B cell (primary cell): ENCODE data around the gene EMX1. TPM values are rescaled to one million over a fixed set of nuclear protein-coding genes. Genes with fewer than 3 reads are reported as not detected.

Experiments used
- ATAC-seq: fragments of 200-7000 bp; cut with Tn5 transposase; one replicate; pipeline ENCODE4 v1.10.0; 2021; ENCODE audit warnings: low read depth, mild to moderate bottlenecking, moderate number of reproducible peaks, moderate library complexity
- CTCF ChIA-PET: fragments of 350-600 bp; sonication (Branson Sonifier 250); formaldehyde crosslinking; loops from one replicate; lab custom pipeline; 2021; ENCODE audit warnings: antibody characterized with exemption, inconsistent platforms; lab: Charles Lee
- POLR2A ChIA-PET: fragments of 350-600 bp; sonication (Branson Sonifier 250); formaldehyde crosslinking; loops from one replicate; lab custom pipeline; 2021; ENCODE audit warnings: antibody characterized with exemption; lab: Charles Lee
- DNase-seq: peaks from one replicate; pipeline ENCODE4 v3.0.0; 2013
- H2AFZ ChIP-seq: 2 replicates; pipeline ENCODE4 v1.6.1; 2012; ENCODE audit warnings: mild to moderate bottlenecking, low read depth, low read length; ENCODE audit not compliant: insufficient read depth, poor library complexity, severe bottlenecking
- H3K27ac ChIP-seq, 2 donors: 1 replicate in 1 of 2; 2 replicates in 1 of 2; pipeline ENCODE4 v1.5.1; 2012 to 2013; ENCODE audit warnings: low read length in 2 of 2, mild to moderate bottlenecking in 2 of 2, moderate library complexity in 1 of 2
- H3K27me3 ChIP-seq, 4 experiments: fragments of 200-600 bp in 1 of 4; sonication (generic) in 1 of 4; replicated peaks in 1 of 4; 1 replicate in 2 of 4; 2 replicates in 2 of 4; pipeline versions ENCODE4 v1.6.1 to v1.7.0; 2013 to 2016; ENCODE audit warnings: low read length in 3 of 4, mild to moderate bottlenecking in 2 of 4, mixed read lengths in 1 of 4, moderate library complexity in 1 of 4; ENCODE audit not compliant: insufficient read depth in 4 of 4, control insufficient read depth in 3 of 4; ENCODE audit errors: control extremely low read depth in 1 of 4
- H3K36me3 ChIP-seq, 2 experiments: replicated peaks in 1 of 2; 1 replicate in 1 of 2; 2 replicates in 1 of 2; pipeline versions ENCODE4 v1.6.1 to v1.7.1; 2013; ENCODE audit warnings: low read length in 1 of 2; ENCODE audit not compliant: insufficient read depth in 2 of 2, control insufficient read depth in 1 of 2; ENCODE audit errors: control extremely low read depth in 1 of 2, extremely low read depth in 1 of 2
- H3K4me1 ChIP-seq, 2 donors: fragments of 200-600 bp in 1 of 2; sonication (generic) in 1 of 2; 1 replicate in 1 of 2; 2 replicates in 1 of 2; pipeline versions ENCODE4 v1.5.1 to v1.6.1; 2013 to 2017; ENCODE audit warnings: low read length in 2 of 2; ENCODE audit not compliant: control insufficient read depth in 2 of 2, insufficient read depth in 2 of 2
- H3K4me2 ChIP-seq: replicated peaks from 2 replicates; pipeline ENCODE3; 2012; ENCODE audit warnings: mild to moderate bottlenecking, low read depth, low read length; ENCODE audit not compliant: poor library complexity, severe bottlenecking
- H3K4me3 ChIP-seq, 5 experiments: fragments of 200-600 bp in 1 of 5; sonication (generic) in 1 of 5; 1 replicate in 3 of 5; 2 replicates in 2 of 5; pipeline versions ENCODE4 v1.5.1 to v1.7.0; 2011 to 2016; ENCODE audit warnings: low read length in 4 of 5, mild to moderate bottlenecking in 4 of 5, low read depth in 2 of 5, control low read depth in 1 of 5, moderate library complexity in 1 of 5; ENCODE audit not compliant: insufficient read depth in 1 of 5; ENCODE audit errors: control extremely low read depth in 1 of 5, extremely low read depth in 1 of 5
- H3K79me2 ChIP-seq: fragments of 200-600 bp; sonication (generic); one replicate; pipeline ENCODE4 v1.6.0; 2016; ENCODE audit warnings: low read length; ENCODE audit not compliant: control insufficient read depth, insufficient read depth
- H3K9ac ChIP-seq: fragments of 200-600 bp; sonication (generic); 2 replicates; pipeline ENCODE4 v1.6.1; 2017; ENCODE audit warnings: mild to moderate bottlenecking, low read length, moderate library complexity
- H3K9me3 ChIP-seq, 3 donors: one replicate each; pipeline versions ENCODE4 v1.6.1 to v1.7.1; 2013; ENCODE audit warnings: low read length in 2 of 3; ENCODE audit not compliant: control insufficient read depth in 2 of 3, insufficient read depth in 1 of 3; ENCODE audit errors: control extremely low read depth in 1 of 3
- H4K20me1 ChIP-seq: 2 replicates; pipeline ENCODE4 v1.6.0; 2012; ENCODE audit warnings: mild to moderate bottlenecking, low read length; ENCODE audit not compliant: insufficient read depth, control insufficient read depth, poor library complexity, severe bottlenecking
- H3K27ac Mint-ChIP-seq: one replicate; pipeline ENCODE4 v1.8.0; 2021; ENCODE audit warnings: mixed read lengths
- H3K27me3 Mint-ChIP-seq: one replicate; pipeline ENCODE4 v1.8.0; 2021; ENCODE audit warnings: mixed read lengths
- H3K4me1 Mint-ChIP-seq: one replicate; pipeline ENCODE4 v1.8.0; 2021; ENCODE audit warnings: mixed read lengths
- H3K4me3 Mint-ChIP-seq: one replicate; pipeline ENCODE4 v1.8.0; 2021; ENCODE audit warnings: mixed read lengths
- H3K9me3 Mint-ChIP-seq: one replicate; pipeline ENCODE4 v1.8.0; 2022; ENCODE audit warnings: mixed read lengths; ENCODE audit not compliant: insufficient read depth
- EZH2 ChIP-seq: IDR thresholded peaks from 2 replicates; pipeline ENCODE4 v1.6.1; 2012; ENCODE audit warnings: borderline replicate concordance, low read depth, mild to moderate bottlenecking, moderate library complexity, low read length; ENCODE audit not compliant: insufficient read depth, poor library complexity, severe bottlenecking
- WGBS: methylation state at CpG from one replicate; pipeline ENCODE4 v1.1.5; 2013; ENCODE audit warnings: missing lambda C conversion rate; ENCODE audit not compliant: insufficient coverage; 5-methylcytosine and 5-hydroxymethylcytosine counted together
- intact Hi-C: fragments of 100-400 bp; cut with micrococcal nuclease; formaldehyde crosslinking; loops from one replicate; pipeline ENCODE4 v1.10.0; 2022
- polyA plus RNA-seq: library from polyadenylated mRNA; depleted of rRNA; stranded (reverse); fragments of >200 nt; gene quantifications from 2 replicates; pipeline ENCODE4 v1.2.3, GENCODE V29; 2012
- total RNA-seq, 2 donors: library from RNA; stranded (reverse); fragments of 120-200 nt in 1 of 2; gene quantifications; 1 replicate in 1 of 2; 2 replicates in 1 of 2; pipeline versions ENCODE4 v1.2.3 to v1.2.4, GENCODE V29; 2013 to 2022
- TF ChIP-seq, protein P1 (sequence below): fragments of 200-600 bp; IDR thresholded peaks from one replicate; pipeline ENCODE4 v1.8.0; 2022; ENCODE audit warnings: antibody characterized with exemption, mild to moderate bottlenecking

EMX1 gene
- total and polyA plus RNA-seq, 2 donors (not counting 1 experiment from before 2014, with no cell fraction given) = not detected

DNA sequence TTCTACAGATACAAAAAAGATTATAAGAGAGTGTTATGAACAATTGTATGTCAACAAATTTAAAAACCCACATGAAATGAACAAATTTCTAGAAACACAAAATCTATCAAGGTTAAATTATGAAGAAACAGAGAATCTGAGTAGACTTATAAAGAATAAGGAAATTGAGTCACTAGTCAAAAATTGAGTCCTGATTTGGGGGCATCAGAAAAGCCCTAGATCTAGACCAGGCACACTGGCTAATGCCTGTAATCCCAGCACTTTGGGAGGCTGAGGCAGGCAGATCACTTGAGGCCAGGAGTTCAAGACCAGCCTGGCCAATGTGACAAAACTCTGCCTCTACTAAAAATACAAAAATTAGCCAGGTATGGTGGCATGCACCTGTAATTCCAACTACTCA is 45.4 kb upstream of the EMX1 start:
- Mint-ChIP-seq H3K9me3 (no peaks in the 10 kb centered on the region), H3K27ac (no peak overlapping the region), H3K4me1 (no peaks in the 10 kb centered on the region), H3K27me3 (peaks cover 40% of the 10 kb centered on the region), H3K4me3 (no peak overlapping the region)
- peaks cover 0 to 18% (median 3%) of the 10 kb centered on the region in 4 experiments for H3K27me3 ChIP-seq
- H3K9me3 ChIP-seq = peaks cover 0 to 4% (median 0%) of the 10 kb centered on the region in 3 donors
- H3K9ac ChIP-seq = no peak overlapping the region
- POLR2A ChIA-PET = no interaction called here
- CTCF ChIA-PET = interaction anchor here (0.9 to 1.6 kb wide), 2 partner anchors 12 to 102 kb away, joined by 3 to 8 read pairs; no protein-coding TSS in a partner anchor
- no peak overlapping the region for H3K4me3 ChIP-seq
- H2AFZ ChIP-seq = no peak overlapping the region
- no peak for ATAC-seq
- no peaks in the 10 kb centered on the region for H3K36me3 ChIP-seq
- no peak overlapping the region for H3K27ac ChIP-seq
- H3K4me1 ChIP-seq = no peaks in the 10 kb centered on the region
- no peak for DNase-seq
- no peaks in the 10 kb centered on the region for H3K79me2 ChIP-seq
- no peak overlapping the region for H3K4me2 ChIP-seq
- TF ChIP-seq EZH2 = no peak
- TF ChIP-seq, protein P1, sequence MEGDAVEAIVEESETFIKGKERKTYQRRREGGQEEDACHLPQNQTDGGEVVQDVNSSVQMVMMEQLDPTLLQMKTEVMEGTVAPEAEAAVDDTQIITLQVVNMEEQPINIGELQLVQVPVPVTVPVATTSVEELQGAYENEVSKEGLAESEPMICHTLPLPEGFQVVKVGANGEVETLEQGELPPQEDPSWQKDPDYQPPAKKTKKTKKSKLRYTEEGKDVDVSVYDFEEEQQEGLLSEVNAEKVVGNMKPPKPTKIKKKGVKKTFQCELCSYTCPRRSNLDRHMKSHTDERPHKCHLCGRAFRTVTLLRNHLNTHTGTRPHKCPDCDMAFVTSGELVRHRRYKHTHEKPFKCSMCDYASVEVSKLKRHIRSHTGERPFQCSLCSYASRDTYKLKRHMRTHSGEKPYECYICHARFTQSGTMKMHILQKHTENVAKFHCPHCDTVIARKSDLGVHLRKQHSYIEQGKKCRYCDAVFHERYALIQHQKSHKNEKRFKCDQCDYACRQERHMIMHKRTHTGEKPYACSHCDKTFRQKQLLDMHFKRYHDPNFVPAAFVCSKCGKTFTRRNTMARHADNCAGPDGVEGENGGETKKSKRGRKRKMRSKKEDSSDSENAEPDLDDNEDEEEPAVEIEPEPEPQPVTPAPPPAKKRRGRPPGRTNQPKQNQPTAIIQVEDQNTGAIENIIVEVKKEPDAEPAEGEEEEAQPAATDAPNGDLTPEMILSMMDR = no peak
- H4K20me1 ChIP-seq = no peaks in the 10 kb centered on the region
- intact Hi-C loops = no loop called here

DNA sequence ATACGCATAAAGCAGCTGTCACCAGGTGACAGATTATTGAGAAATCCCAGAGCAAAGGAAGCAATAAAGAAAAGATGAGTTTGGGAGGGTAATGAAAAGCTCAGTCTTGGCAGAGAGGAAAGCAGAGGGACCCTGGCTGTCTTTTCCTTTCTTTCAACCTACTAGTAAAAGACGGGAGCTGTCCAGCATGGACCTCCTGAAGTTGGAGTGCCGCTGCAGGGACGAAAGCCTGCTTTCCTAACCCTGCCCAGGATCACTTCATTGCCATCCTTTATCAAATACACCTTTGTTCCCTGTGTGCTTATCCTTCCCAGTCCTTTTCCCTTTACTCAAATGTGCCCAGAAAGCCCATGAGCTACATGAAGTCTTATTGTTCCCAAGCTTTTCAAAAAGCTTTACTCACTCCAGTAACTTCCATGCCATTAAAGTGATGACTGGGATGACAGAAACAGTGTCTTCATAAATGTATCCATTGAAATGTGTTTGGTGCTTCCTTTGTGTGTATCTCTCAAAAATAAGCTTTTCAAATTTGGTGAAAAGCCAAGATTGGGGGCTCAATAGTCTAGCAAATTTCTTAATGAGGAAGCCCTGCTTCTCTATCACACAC is 33.9 kb upstream of the EMX1 start:
- Mint-ChIP-seq H3K4me3 (no peak overlapping the region), H3K27me3 (peaks cover 46% of the 10 kb centered on the region), H3K27ac (no peak overlapping the region), H3K9me3 (no peaks in the 10 kb centered on the region), H3K4me1 (peaks cover 13% of the 10 kb centered on the region)
- TF ChIP-seq, protein P1 = no peak
- DNase-seq (no peak), ATAC-seq (no peak)
- Histone ChIP-seq H3K27ac (no peak overlapping the region), H3K9ac (no peak overlapping the region), H3K27me3 (peaks cover 0 to 32% (median 19%) of the 10 kb centered on the region in 4 experiments), H3K4me2 (no peak overlapping the region), H2AFZ (no peak overlapping the region), H3K36me3 (no peaks in the 10 kb centered on the region), H3K79me2 (no peaks in the 10 kb centered on the region), H4K20me1 (no peaks in the 10 kb centered on the region), H3K4me3 (no peak overlapping the region), H3K9me3 (no peaks in the 10 kb centered on the region), H3K4me1 (peaks cover 13% of the 10 kb centered on the region in 2 donors)
- POLR2A ChIA-PET = no interaction called here
- WGBS = 0% methylated on average over 3 of the region's 4 CpGs
- intact Hi-C loops = no loop called here
- CTCF ChIA-PET = interaction anchor here (1.1 to 1.4 kb wide), 3 partner anchors 10 to 13 kb away, joined by 4 to 8 read pairs (median 4); no protein-coding TSS in a partner anchor
